Measurements from ENCODE around the gene LRWD1.
A peak's percentile ranks its signal among the peaks of the same experiment; 100 is the strongest.

DNA sequence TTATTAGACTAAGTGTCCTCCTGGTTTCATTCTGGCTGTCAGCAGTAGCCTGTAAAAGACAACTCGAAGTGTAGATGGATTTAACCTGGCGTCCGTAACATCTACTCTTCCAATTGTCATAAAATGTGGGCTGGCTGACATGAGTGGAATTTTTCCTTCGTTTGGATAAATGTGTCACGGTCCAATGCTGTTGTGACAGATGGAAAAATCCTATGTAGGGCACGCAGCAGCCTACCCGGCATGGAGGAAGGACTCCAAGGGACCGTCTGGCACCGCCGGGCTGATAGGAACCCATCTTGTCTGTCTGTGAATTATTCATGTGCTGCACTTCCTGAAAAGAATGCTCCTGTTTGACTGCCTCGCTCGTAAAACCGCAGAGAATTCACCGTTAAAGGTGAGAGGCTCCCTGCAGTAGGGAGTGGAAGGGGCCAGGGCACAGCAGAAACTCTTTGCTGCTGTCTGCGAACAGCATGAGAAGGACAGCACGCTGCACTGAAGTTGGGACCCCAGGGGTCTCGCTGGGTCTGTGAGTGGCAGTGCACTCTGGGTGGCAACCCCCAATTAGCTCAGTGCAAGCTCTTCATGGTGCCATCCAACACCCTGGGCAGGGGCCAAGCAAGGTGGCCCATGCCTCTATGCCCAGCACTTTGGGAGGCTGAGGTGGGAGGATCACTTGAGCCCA is 33.0 kb upstream of the LRWD1 start:
- peak; percentile 79 for TF ChIP-seq POLR2AphosphoS5 (IDR thresholded peaks at IDR 0.05)
- TF ChIP-seq, protein P1, sequence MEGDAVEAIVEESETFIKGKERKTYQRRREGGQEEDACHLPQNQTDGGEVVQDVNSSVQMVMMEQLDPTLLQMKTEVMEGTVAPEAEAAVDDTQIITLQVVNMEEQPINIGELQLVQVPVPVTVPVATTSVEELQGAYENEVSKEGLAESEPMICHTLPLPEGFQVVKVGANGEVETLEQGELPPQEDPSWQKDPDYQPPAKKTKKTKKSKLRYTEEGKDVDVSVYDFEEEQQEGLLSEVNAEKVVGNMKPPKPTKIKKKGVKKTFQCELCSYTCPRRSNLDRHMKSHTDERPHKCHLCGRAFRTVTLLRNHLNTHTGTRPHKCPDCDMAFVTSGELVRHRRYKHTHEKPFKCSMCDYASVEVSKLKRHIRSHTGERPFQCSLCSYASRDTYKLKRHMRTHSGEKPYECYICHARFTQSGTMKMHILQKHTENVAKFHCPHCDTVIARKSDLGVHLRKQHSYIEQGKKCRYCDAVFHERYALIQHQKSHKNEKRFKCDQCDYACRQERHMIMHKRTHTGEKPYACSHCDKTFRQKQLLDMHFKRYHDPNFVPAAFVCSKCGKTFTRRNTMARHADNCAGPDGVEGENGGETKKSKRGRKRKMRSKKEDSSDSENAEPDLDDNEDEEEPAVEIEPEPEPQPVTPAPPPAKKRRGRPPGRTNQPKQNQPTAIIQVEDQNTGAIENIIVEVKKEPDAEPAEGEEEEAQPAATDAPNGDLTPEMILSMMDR (IDR thresholded peaks at IDR 0.05) = no peak
- peak; percentile 26 for TF ChIP-seq POLR2A (IDR thresholded peaks at IDR 0.05)

Data from prostate gland (tissue), 2 donors.